Hepatocyte (in vitro differentiated cells): ENCODE results near the gene C1orf115. TPM values are rescaled to one million over a fixed set of nuclear protein-coding genes. Genes with fewer than 3 reads are reported as not detected.
"Not testable (repeated sequence)": the region's sequence is repeated elsewhere in the genome, so short reads cannot be mapped to it uniquely, and the experiment has no call there.

Source experiments
- DNase-seq: peaks from one replicate; pipeline ENCODE4 v3.0.0-alpha.2; 2016; ENCODE audit warnings: low spot score
- H2AFZ ChIP-seq: fragments of 200-600 bp; sonication (generic); 2 replicates; pipeline ENCODE4 v1.6.0; 2016; ENCODE audit warnings: antibody characterized with exemption, mild to moderate bottlenecking
- H3K27ac ChIP-seq: fragments of 200-600 bp; sonication (generic); 2 replicates; pipeline ENCODE4 v1.5.1; 2016; ENCODE audit warnings: mild to moderate bottlenecking
- H3K27me3 ChIP-seq: fragments of 200-600 bp; sonication (generic); 2 replicates; pipeline ENCODE4 v1.6.1; 2016
- H3K36me3 ChIP-seq: fragments of 200-600 bp; sonication (generic); replicated peaks from 2 replicates; pipeline ENCODE4 v1.5.1; 2016; ENCODE audit warnings: low read depth; ENCODE audit not compliant: insufficient read depth
- H3K4me1 ChIP-seq: fragments of 200-600 bp; sonication (generic); 2 replicates; pipeline ENCODE4 v1.5.1; 2016; ENCODE audit warnings: mild to moderate bottlenecking, moderate library complexity; ENCODE audit not compliant: insufficient read depth
- H3K4me2 ChIP-seq: fragments of 200-600 bp; sonication (generic); 2 replicates; pipeline ENCODE4 v1.6.0; 2016
- H3K4me3 ChIP-seq: fragments of 200-600 bp; sonication (generic); 2 replicates; pipeline ENCODE4 v1.5.1; 2016; ENCODE audit warnings: mild to moderate bottlenecking
- H3K79me2 ChIP-seq: fragments of 200-600 bp; sonication (generic); 2 replicates; pipeline ENCODE4 v1.6.0; 2017; ENCODE audit warnings: mild to moderate bottlenecking
- H3K9me2 ChIP-seq: fragments of 200-600 bp; sonication (generic); replicated peaks from 2 replicates; pipeline ENCODE4 v1.6.0; 2017; ENCODE audit warnings: mild to moderate bottlenecking; ENCODE audit not compliant: insufficient read depth
- H3K9me3 ChIP-seq: fragments of 200-600 bp; sonication (generic); 2 replicates; pipeline ENCODE4 v1.5.1; 2016; ENCODE audit warnings: low read depth, mild to moderate bottlenecking
- H4K20me1 ChIP-seq: fragments of 200-600 bp; sonication (generic); 2 replicates; pipeline ENCODE4 v1.6.0; 2016; ENCODE audit warnings: mild to moderate bottlenecking; ENCODE audit not compliant: insufficient read depth, poor library complexity, severe bottlenecking
- CTCF ChIP-seq: fragments of 200-600 bp; sonication (generic); IDR thresholded peaks from 2 replicates; pipeline ENCODE4 v1.5.1; 2016; ENCODE audit warnings: antibody characterized with exemption, mild to moderate bottlenecking; ENCODE audit not compliant: poor library complexity
- EZH2 ChIP-seq: fragments of 200-600 bp; sonication (generic); IDR thresholded peaks from 2 replicates; pipeline ENCODE4 v1.6.1; 2016; ENCODE audit warnings: antibody characterized with exemption, mild to moderate bottlenecking, borderline replicate concordance
- EZH2phosphoT487 ChIP-seq: fragments of 200-600 bp; sonication (generic); IDR thresholded peaks from one replicate; pipeline ENCODE4 v1.6.1; 2018; ENCODE audit warnings: antibody characterized with exemption, mild to moderate bottlenecking, low read depth, moderate library complexity; ENCODE audit not compliant: unreplicated experiment, severe bottlenecking
- WGBS: methylation state at CpG from one replicate; pipeline ENCODE4 v1.1.6; 2016; ENCODE audit warnings: low lambda C conversion rate; ENCODE audit errors: missing lambda C conversion rate; 5-methylcytosine and 5-hydroxymethylcytosine counted together
- polyA plus RNA-seq: library from polyadenylated mRNA; unstranded; fragments of >200 nt; fragmentation: Nextera tagmentation; extraction: Ambion mirVana; gene quantifications from 2 replicates; pipeline ENCODE4 v1.2.1, GENCODE V29; 2016
- total RNA-seq: library from RNA; depleted of rRNA; stranded (reverse); fragments of >200 nt; gene quantifications from 2 replicates; pipeline ENCODE4 v1.2.3, GENCODE V29; 2014

C1orf115 gene
- total and polyA plus RNA-seq, 2 experiments from 2014 or later = 42.3 to 49.2 TPM

- no peak overlapping the region for H3K4me3 ChIP-seq
- H3K4me1 ChIP-seq = no peaks in the 10 kb centered on the region
- peak; percentile 61 for DNase-seq
- peak; percentile 64 for TF ChIP-seq CTCF
- no peak for TF ChIP-seq EZH2
- TF ChIP-seq EZH2phosphoT487 = no peak
- no peaks in the 10 kb centered on the region for H4K20me1 ChIP-seq
- no peaks in the 10 kb centered on the region for H3K9me2 ChIP-seq
- no peaks in the 10 kb centered on the region for H3K9me3 ChIP-seq
- no peaks in the 10 kb centered on the region for H3K27me3 ChIP-seq
- 30% methylated on average over 7 of the region's 7 CpGs for WGBS
- H3K4me2 ChIP-seq = no peak overlapping the region
- H2AFZ ChIP-seq = no peak overlapping the region
- no peaks in the 10 kb centered on the region for H3K79me2 ChIP-seq
- no peak overlapping the region for H3K27ac ChIP-seq
- H3K36me3 ChIP-seq = no peaks in the 10 kb centered on the region
These were observed 10.0 kb upstream of the C1orf115 start for GRCh38 chr1:220680085-220680687.

GRCh38 chr1:220681220-220681880 lies 8.8 kb upstream of the C1orf115 start:
- Histone ChIP-seq H3K4me2 (peak overlapping the region; percentile 1), H3K27ac (no peak overlapping the region), H4K20me1 (no peaks in the 10 kb centered on the region), H3K27me3 (no peaks in the 10 kb centered on the region), H3K36me3 (no peaks in the 10 kb centered on the region), H3K9me3 (no peaks in the 10 kb centered on the region), H3K4me1 (no peaks in the 10 kb centered on the region), H3K79me2 (no peaks in the 10 kb centered on the region), H3K9me2 (no peaks in the 10 kb centered on the region), H2AFZ (no peak overlapping the region), H3K4me3 (no peak overlapping the region)
- TF ChIP-seq EZH2 = no peak
- no peak for TF ChIP-seq EZH2phosphoT487
- TF ChIP-seq CTCF = no peak
- 77% methylated on average over 10 of the region's 10 CpGs for WGBS
- DNase-seq = no peak

GRCh38 chr1:220682901-220683576 lies 7.1 kb upstream of the C1orf115 start:
- H3K4me2 ChIP-seq = no peak overlapping the region
- H4K20me1 ChIP-seq = no peaks in the 10 kb centered on the region
- H3K36me3 ChIP-seq = no peaks in the 10 kb centered on the region
- H3K27me3 ChIP-seq = no peaks in the 10 kb centered on the region
- no peaks in the 10 kb centered on the region for H3K4me1 ChIP-seq
- no peak overlapping the region for H3K4me3 ChIP-seq
- H3K27ac ChIP-seq = no peak overlapping the region
- no peaks in the 10 kb centered on the region for H3K9me3 ChIP-seq
- no peak for DNase-seq
- WGBS = 90% methylated on average over 17 of the region's 17 CpGs
- TF ChIP-seq EZH2phosphoT487 = no peak
- no peak for TF ChIP-seq EZH2
- TF ChIP-seq CTCF = no peak
- H3K9me2 ChIP-seq = no peaks in the 10 kb centered on the region
- no peak overlapping the region for H2AFZ ChIP-seq
- H3K79me2 ChIP-seq = no peaks in the 10 kb centered on the region

GRCh38 chr1:220683716-220684115 lies 6.4 kb upstream of the C1orf115 start:
- H3K79me2 ChIP-seq, H3K4me3 ChIP-seq, H3K27me3 ChIP-seq, H3K4me1 ChIP-seq, H3K9me3 ChIP-seq, H4K20me1 ChIP-seq, H3K9me2 ChIP-seq, DNase-seq, H2AFZ ChIP-seq, H3K4me2 ChIP-seq, H3K27ac ChIP-seq, H3K36me3 ChIP-seq: not testable (repeated sequence)
- WGBS = 94% methylated on average over 12 of the region's 12 CpGs
